HCT116 (cell line): ENCODE data around the gene GNG4.

Source experiments
- EZH2 ChIP-seq: fragments of 200-600 bp; sonication (generic); IDR thresholded peaks from 2 replicates; pipeline ENCODE4 v1.6.1; 2017; ENCODE audit warnings: antibody characterized with exemption, mixed run types
- MAX ChIP-seq: IDR thresholded peaks from 2 replicates; pipeline ENCODE4 v1.6.1; 2012
- SP1 ChIP-seq: IDR thresholded peaks from 2 replicates; pipeline ENCODE4 v1.6.1; 2012; ENCODE audit warnings: low read depth
- TF ChIP-seq, protein P1 (sequence below): IDR thresholded peaks from 2 replicates; pipeline ENCODE4 v1.6.1; 2012; ENCODE audit warnings: low read depth

DNA sequence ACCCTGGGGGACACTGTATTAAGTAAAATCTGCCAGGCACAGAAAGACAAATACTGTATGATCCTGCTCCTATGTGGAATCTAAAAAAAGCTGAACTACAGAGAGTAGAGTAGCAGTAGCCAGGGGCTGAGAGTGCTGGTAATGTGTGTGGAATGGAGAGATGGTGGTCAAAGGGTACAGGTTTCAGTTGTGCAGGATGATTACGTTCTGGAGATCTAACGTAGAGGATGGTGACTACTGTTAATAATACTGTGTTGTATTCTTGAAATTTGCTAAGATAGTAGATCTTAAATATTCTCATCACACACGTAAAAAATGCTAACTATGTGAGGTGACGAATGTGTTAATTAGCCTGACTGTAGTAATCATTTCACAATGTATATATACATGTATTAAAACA is 39.8 kb upstream of the GNG4 start:
- TF ChIP-seq EZH2 (no peak), MAX (no peak), SP1 (no peak)
- TF ChIP-seq, protein P1, sequence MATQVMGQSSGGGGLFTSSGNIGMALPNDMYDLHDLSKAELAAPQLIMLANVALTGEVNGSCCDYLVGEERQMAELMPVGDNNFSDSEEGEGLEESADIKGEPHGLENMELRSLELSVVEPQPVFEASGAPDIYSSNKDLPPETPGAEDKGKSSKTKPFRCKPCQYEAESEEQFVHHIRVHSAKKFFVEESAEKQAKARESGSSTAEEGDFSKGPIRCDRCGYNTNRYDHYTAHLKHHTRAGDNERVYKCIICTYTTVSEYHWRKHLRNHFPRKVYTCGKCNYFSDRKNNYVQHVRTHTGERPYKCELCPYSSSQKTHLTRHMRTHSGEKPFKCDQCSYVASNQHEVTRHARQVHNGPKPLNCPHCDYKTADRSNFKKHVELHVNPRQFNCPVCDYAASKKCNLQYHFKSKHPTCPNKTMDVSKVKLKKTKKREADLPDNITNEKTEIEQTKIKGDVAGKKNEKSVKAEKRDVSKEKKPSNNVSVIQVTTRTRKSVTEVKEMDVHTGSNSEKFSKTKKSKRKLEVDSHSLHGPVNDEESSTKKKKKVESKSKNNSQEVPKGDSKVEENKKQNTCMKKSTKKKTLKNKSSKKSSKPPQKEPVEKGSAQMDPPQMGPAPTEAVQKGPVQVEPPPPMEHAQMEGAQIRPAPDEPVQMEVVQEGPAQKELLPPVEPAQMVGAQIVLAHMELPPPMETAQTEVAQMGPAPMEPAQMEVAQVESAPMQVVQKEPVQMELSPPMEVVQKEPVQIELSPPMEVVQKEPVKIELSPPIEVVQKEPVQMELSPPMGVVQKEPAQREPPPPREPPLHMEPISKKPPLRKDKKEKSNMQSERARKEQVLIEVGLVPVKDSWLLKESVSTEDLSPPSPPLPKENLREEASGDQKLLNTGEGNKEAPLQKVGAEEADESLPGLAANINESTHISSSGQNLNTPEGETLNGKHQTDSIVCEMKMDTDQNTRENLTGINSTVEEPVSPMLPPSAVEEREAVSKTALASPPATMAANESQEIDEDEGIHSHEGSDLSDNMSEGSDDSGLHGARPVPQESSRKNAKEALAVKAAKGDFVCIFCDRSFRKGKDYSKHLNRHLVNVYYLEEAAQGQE: no peak
